ENCODE results near the gene ATXN1. TPM values are rescaled to one million over a fixed set of nuclear protein-coding genes. Genes with fewer than 3 reads are reported as not detected.

Gene ATXN1
- total and polyA plus RNA-seq, 2 of the 8 experiments (the other 6 are each of a cell fraction or from before 2014, with no cell fraction given) = 1.6 to 4.0 TPM

DNA sequence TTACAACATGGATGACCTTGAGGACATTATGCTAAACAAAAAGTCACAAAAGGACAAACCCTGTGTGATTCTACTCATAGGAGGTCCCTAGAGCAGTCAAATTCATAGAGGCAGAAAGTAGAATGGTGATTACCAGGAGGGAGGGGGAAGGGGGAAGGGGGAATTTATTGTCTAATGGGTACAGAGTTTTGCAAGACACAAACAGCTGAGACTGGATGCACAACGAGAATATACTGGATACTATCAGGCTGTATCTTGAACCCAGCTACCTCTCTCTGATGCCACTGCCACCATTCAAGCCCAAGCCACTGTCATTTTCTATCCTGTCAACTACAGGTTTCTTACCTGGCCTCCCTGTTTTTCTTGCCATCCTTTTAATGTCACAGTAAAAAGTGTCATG is 252.3 kb downstream of the ATXN1 start:
- no peak overlapping the region for H2AK5ac ChIP-seq (ENCODE audit: low read depth, low read length)
- H2BK15ac ChIP-seq (ENCODE audit: low read length) = no peak overlapping the region
- no peak overlapping the region for H3K18ac ChIP-seq (ENCODE audit: extremely low read depth, low read length)
- FAIRE-seq (no peak), DNase-seq (ENCODE audit: low read depth in 1 of 2, low spot score in 2 of 2) (no peak)
- ChIA-PET POLR2A (ENCODE audit: partially characterized antibody) (no interaction called here), CTCF (ENCODE audit: partially characterized antibody) (no interaction called here)
- H4K20me1 ChIP-seq (replicated peaks in 1 of 2; ENCODE audit: control insufficient read depth in 1 of 2, insufficient read depth in 2 of 2, low read length in 2 of 2) = no peaks in the 10 kb centered on the region
- no peaks in the 10 kb centered on the region for H3K27me3 ChIP-seq (replicated peaks in 1 of 4; ENCODE audit: control insufficient read depth in 3 of 4, extremely low read depth in 1 of 4, insufficient read depth in 3 of 4, low read length in 3 of 4)
- H3K9ac ChIP-seq (replicated peaks in 1 of 4; ENCODE audit: extremely low read depth in 1 of 4, low read depth in 3 of 4, low read length in 3 of 4) = no peak overlapping the region
- H2BK12ac ChIP-seq (ENCODE audit: low read depth, low read length) = no peak overlapping the region
- H2BK120ac ChIP-seq (replicated peaks; ENCODE audit: low read depth, low read length) = no peak overlapping the region
- H3K79me2 ChIP-seq (ENCODE audit: control insufficient read depth in 1 of 2, insufficient read depth in 2 of 2, low read length in 2 of 2) = no peaks in the 10 kb centered on the region
- no peak overlapping the region for H3K23ac ChIP-seq (ENCODE audit: insufficient read length)
- TF ChIP-seq SIX5 (IDR thresholded peaks at IDR 0.05; ENCODE audit: low read depth, low read length) = no peak
- TF ChIP-seq CTBP2 (IDR thresholded peaks at IDR 0.05; ENCODE audit: borderline replicate concordance, insufficient read depth, insufficient read length, low read length) = no peak
- TF ChIP-seq TCF12 (IDR thresholded peaks at IDR 0.05; ENCODE audit: low read depth, low read length) = no peak
- no peak for TF ChIP-seq YY1 (IDR thresholded peaks at IDR 0.05; ENCODE audit: low read depth, low read length)
- no peak for TF ChIP-seq POLR2A (IDR thresholded peaks at IDR 0.05; ENCODE audit: control extremely low read depth in 1 of 2, low read depth in 2 of 2, low read length in 2 of 2)
- TF ChIP-seq JUN (IDR thresholded peaks at IDR 0.05; ENCODE audit: low read depth, low read length) = no peak
- TF ChIP-seq HDAC2 (IDR thresholded peaks at IDR 0.05; ENCODE audit: borderline replicate concordance in 1 of 2, low read depth in 2 of 2, low read length in 2 of 2) = no peak
- TF ChIP-seq KDM4A (IDR thresholded peaks at IDR 0.05; ENCODE audit: low read depth, low read length, severe bottlenecking) = no peak
- no peaks in the 10 kb centered on the region for H3K9me3 ChIP-seq (ENCODE audit: insufficient read depth in 2 of 2, low read depth in 1 of 2, low read length in 1 of 2)
- WGBS, 2 experiments (ENCODE audit: extremely low coverage in 1 of 2, insufficient coverage in 1 of 2, insufficient read length in 1 of 2, insufficient replicate concordance in 2 of 2, low coverage in 1 of 2, low lambda C conversion rate in 2 of 2, missing lambda C conversion rate in 1 of 2) = 93% methylated on average over 1 of the region's 1 CpG; no CpG with 5 or more reads in 1 of the 2 experiments
- H4K91ac ChIP-seq (replicated peaks; ENCODE audit: insufficient read length, low read length) = no peak overlapping the region
- no peak overlapping the region for H2BK20ac ChIP-seq (ENCODE audit: low read length)
- H3K4me2 ChIP-seq (ENCODE audit: insufficient read depth in 1 of 2, low read depth in 2 of 2, low read length in 2 of 2) = no peak overlapping the region
- no peak overlapping the region for H2AFZ ChIP-seq (ENCODE audit: low read length)
- H3K79me1 ChIP-seq (ENCODE audit: low read depth, low read length) = no peaks in the 10 kb centered on the region
- H3K36me3 ChIP-seq (ENCODE audit: control insufficient read depth in 2 of 4, insufficient read depth in 4 of 4, low read length in 3 of 4) = no peaks in the 10 kb centered on the region
- H3K4ac ChIP-seq (replicated peaks; ENCODE audit: insufficient read length, low read depth, low read length) = no peak overlapping the region
- H3K56ac ChIP-seq (replicated peaks; ENCODE audit: insufficient read length, low read depth, low read length) = no peak overlapping the region
- H3K14ac ChIP-seq (ENCODE audit: insufficient read length) = no peak overlapping the region
- H2BK5ac ChIP-seq (ENCODE audit: low read depth, low read length) = no peak overlapping the region
- no peak overlapping the region for H3K27ac ChIP-seq (ENCODE audit: low read depth, low read length)
- H4K8ac ChIP-seq (ENCODE audit: extremely low read depth, insufficient read depth, low read length) = no peak overlapping the region
- H3K4me1 ChIP-seq (replicated peaks in 1 of 4; ENCODE audit: control insufficient read depth in 3 of 4, insufficient read depth in 4 of 4, low read length in 3 of 4) = peaks cover 0 to 2% (median 0%) of the 10 kb centered on the region in 4 experiments; a peak in 2 of 7 replicates
- no peak overlapping the region for H3K4me3 ChIP-seq (ENCODE audit: extremely low read depth in 1 of 4, insufficient read depth in 2 of 4, low read depth in 3 of 4, low read length in 4 of 4)
- no peak overlapping the region for H4K5ac ChIP-seq (ENCODE audit: insufficient read length, low read depth, low read length)
- no peaks in the 10 kb centered on the region for H3K23me2 ChIP-seq (ENCODE audit: low read depth, low read length)
